ENCODE measurements around the gene SLC44A4. TPM values are rescaled to one million over a fixed set of nuclear protein-coding genes. Genes with fewer than 3 reads are reported as not detected.
"Not testable (repeated sequence)": the region's sequence is repeated elsewhere in the genome, so short reads cannot be mapped to it uniquely, and the experiment has no call there.

Gene SLC44A4
- total and polyA plus RNA-seq, 9 of the 15 experiments (the other 6 are each of a cell fraction or from before 2014, with no cell fraction given): 7.9 to 18.6 (median 11.2) TPM

GRCh38 chr6:31906727-31907126 is 27.9 kb upstream of the SLC44A4 start:
- not testable (repeated sequence) for FAIRE-seq

GRCh38 chr6:31906122-31906521 is 27.3 kb upstream of the SLC44A4 start:
- Histone ChIP-seq H3K27me3 (ENCODE audit: control insufficient read depth in 2 of 2, insufficient read depth in 2 of 2, low read length in 2 of 2) (no peaks in the 10 kb centered on the region), H3K4me2 (ENCODE audit: insufficient read depth, low read length) (no peak overlapping the region), H4K20me1 (replicated peaks; ENCODE audit: control insufficient read depth, insufficient read depth, low read length) (no peaks in the 10 kb centered on the region), H3K9me1 (ENCODE audit: control insufficient read depth, insufficient read depth, low read length) (no peaks in the 10 kb centered on the region), H3K4me3 (no peak overlapping the region), H3K9ac (ENCODE audit: insufficient read depth in 1 of 2, low read depth in 2 of 2, low read length in 2 of 2) (peak overlapping the region in 1 of 2 experiments; percentile 76; a peak in 1 of 4 replicates), H3K27ac (ENCODE audit: extremely low read depth, low read depth, low read length) (no peak overlapping the region), H3K79me2 (ENCODE audit: control insufficient read depth, insufficient read depth, low read length) (peaks cover 3% of the 10 kb centered on the region), H3K4me1 (replicated peaks in 1 of 2; ENCODE audit: control insufficient read depth in 2 of 2, insufficient read depth in 2 of 2, low read length in 2 of 2) (peaks cover 23 to 39% of the 10 kb centered on the region in 2 experiments), H2AFZ (ENCODE audit: low read depth, low read length) (peak overlapping the region; percentile 34; the same call in 1 of the 2 replicates), H3K36me3 (ENCODE audit: control insufficient read depth, insufficient read depth, low read length) (no peaks in the 10 kb centered on the region), H3K9me3 (replicated peaks; ENCODE audit: control insufficient read depth, insufficient read depth, low read depth, low read length) (no peaks in the 10 kb centered on the region)
- CTCF ChIA-PET (ENCODE audit: low intra/inter-chr PET ratio): no interaction called here
- no TSS peak for BruUV-seq (replicated peaks)
- POLR2A ChIA-PET: interaction anchor here (0.6 to 1.4 kb wide), 4 partner anchors 12 to 242 kb away, joined by 3 to 7 read pairs (median 4); partner anchors contain the start of genes HSPA1A and HSPA1L
- ATAC-seq (no peak), FAIRE-seq (no peak), DNase-seq (ENCODE audit: extremely low read depth in 1 of 4, low spot score in 3 of 4) (no peak)
- 36% methylated on average over 4 of the region's 4 CpGs for WGBS (ENCODE audit: insufficient coverage, low coverage, missing lambda C conversion rate)
- in situ Hi-C loops (cut with MboI): no loop called here
- intact Hi-C loops (cut with micrococcal nuclease): loop anchor here (10.0 kb wide), 1 partner anchor 289 kb away; the partner anchor contains the start of genes GPSM3 and PBX2
- TF ChIP-seq PHTF2 (CRISPR knock-in tag; IDR thresholded peaks at IDR 0.05): no peak
- no peak for TF ChIP-seq CAMTA2 (CRISPR knock-in tag; conservative IDR thresholded peaks at IDR 0.05)
- no peak for TF ChIP-seq NFATC3 (IDR thresholded peaks at IDR 0.05)
- TF ChIP-seq ZBTB43 (CRISPR knock-in tag; IDR thresholded peaks at IDR 0.05): no peak
- no peak for TF ChIP-seq NFYB (IDR thresholded peaks at IDR 0.05; ENCODE audit: extremely low read depth, insufficient read length)
- no peak for TF ChIP-seq XRCC5 (IDR thresholded peaks at IDR 0.05; ENCODE audit: low read depth, low read length)
- TF ChIP-seq GTF3C2 (IDR thresholded peaks at IDR 0.05; ENCODE audit: borderline replicate concordance, extremely low read depth, insufficient read length): no peak
- no peak for TF ChIP-seq ZC3H4 (CRISPR knock-in tag; IDR thresholded peaks at IDR 0.05; ENCODE audit: borderline replicate concordance)
- no peak for TF ChIP-seq DACH1 (IDR thresholded peaks at IDR 0.05; ENCODE audit: partially characterized antibody)
- no peak for TF ChIP-seq BCOR (IDR thresholded peaks at IDR 0.05)
- TF ChIP-seq POLR2A (conservative IDR thresholded peaks at IDR 0.05): no peak
- no peak for TF ChIP-seq NCOA6 (IDR thresholded peaks at IDR 0.05)
- TF ChIP-seq PHF21A (IDR thresholded peaks at IDR 0.05; ENCODE audit: borderline replicate concordance, low read depth): no peak

More at GRCh38 chr6:31906727-31907126, 27.9 kb upstream of the SLC44A4 start:
- POLR2A ChIA-PET: interaction anchor here (0.6 to 1.6 kb wide), 6 partner anchors 9 to 92 kb away, joined by 3 to 7 read pairs (median 4); partner anchors contain the start of genes EHMT2, HSPA1A and HSPA1L
- DNase-seq (ENCODE audit: extremely low read depth in 1 of 4, low spot score in 3 of 4); H3K4me2 ChIP-seq (ENCODE audit: insufficient read depth, low read length); H3K36me3 ChIP-seq (ENCODE audit: control insufficient read depth, insufficient read depth, low read length); H3K4me3 ChIP-seq; H3K9me3 ChIP-seq (replicated peaks; ENCODE audit: control insufficient read depth, insufficient read depth, low read depth, low read length); BruUV-seq (replicated peaks); CTCF ChIA-PET (ENCODE audit: low intra/inter-chr PET ratio); H3K27ac ChIP-seq (ENCODE audit: extremely low read depth, low read depth, low read length); ATAC-seq; H3K27me3 ChIP-seq (ENCODE audit: control insufficient read depth in 2 of 2, insufficient read depth in 2 of 2, low read length in 2 of 2); H3K9me1 ChIP-seq (ENCODE audit: control insufficient read depth, insufficient read depth, low read length); H3K79me2 ChIP-seq (ENCODE audit: control insufficient read depth, insufficient read depth, low read length); in situ Hi-C loops (cut with MboI); H4K20me1 ChIP-seq (replicated peaks; ENCODE audit: control insufficient read depth, insufficient read depth, low read length): not testable (repeated sequence)
- WGBS (ENCODE audit: insufficient coverage, low coverage, missing lambda C conversion rate): 52% methylated on average over 8 of the region's 8 CpGs
- intact Hi-C loops (cut with micrococcal nuclease): loop anchor here (10.0 kb wide), 1 partner anchor 288 kb away; the partner anchor contains the start of genes GPSM3 and PBX2
- H2AFZ ChIP-seq (ENCODE audit: low read depth, low read length): peak overlapping the region; percentile 34; the same call in 1 of the 2 replicates
- peaks cover 21 to 33% of the 10 kb centered on the region in 2 experiments for H3K4me1 ChIP-seq (replicated peaks in 1 of 2; ENCODE audit: control insufficient read depth in 2 of 2, insufficient read depth in 2 of 2, low read length in 2 of 2)
- peak overlapping the region in 1 of 2 experiments; percentile 76; a peak in 1 of 4 replicates for H3K9ac ChIP-seq (ENCODE audit: insufficient read depth in 1 of 2, low read depth in 2 of 2, low read length in 2 of 2)
